Measurements from ENCODE around the gene PLEKHA3. TPM values are rescaled to one million over a fixed set of nuclear protein-coding genes. Genes with fewer than 3 reads are reported as not detected.

The PLEKHA3 gene
- total and polyA plus RNA-seq, 9 of the 15 experiments (the other 6 are each of a cell fraction or from before 2014, with no cell fraction given), result 2.3 to 23.4 (median 10.5) TPM

- TF ChIP-seq CTCF (IDR thresholded peaks at IDR 0.05 in 2 of 3, conservative IDR thresholded peaks at IDR 0.05 in 1 of 3; ENCODE audit: insufficient read depth in 2 of 3, low read depth in 1 of 3, low read length in 3 of 3) (peak; percentile 94 to 97 (median 96)), HMBOX1 (IDR thresholded peaks at IDR 0.05) (no peak), MTA3 (IDR thresholded peaks at IDR 0.05; ENCODE audit: borderline replicate concordance) (peak; percentile 63; the same call in 1 of the 2 replicates), MAX (CRISPR knock-in tag; IDR thresholded peaks at IDR 0.05) (peak; percentile 77), SP1 (CRISPR knock-in tag; IDR thresholded peaks at IDR 0.05) (peak; percentile 83), U2AF2 (optimal IDR thresholded peaks at IDR 0.05; ENCODE audit: low read depth, low read length) (no peak), ATF7 (IDR thresholded peaks at IDR 0.05) (peak; percentile 48; the same call in 1 of the 2 replicates), HNRNPL (IDR thresholded peaks at IDR 0.05; ENCODE audit: low read depth, low read length) (no peak), MAFK (IDR thresholded peaks at IDR 0.05; ENCODE audit: low read length) (0 out of 2 replicates have a peak, but pooled peaks have one; percentile 27), HES1 (IDR thresholded peaks at IDR 0.05; ENCODE audit: low read depth) (peak; percentile 54; the same call in 1 of the 2 replicates), MTA1 (IDR thresholded peaks at IDR 0.05; ENCODE audit: borderline replicate concordance) (peak; percentile 67), STAG1 (CRISPR knock-in tag; IDR thresholded peaks at IDR 0.05; ENCODE audit: borderline replicate concordance) (no peak), NCOA1 (IDR thresholded peaks at IDR 0.05; ENCODE audit: low read depth) (peak; percentile 15; the same call in 1 of the 2 replicates), HDAC2 (IDR thresholded peaks at IDR 0.05) (peak; percentile 85), HMG20A (CRISPR knock-in tag; conservative IDR thresholded peaks at IDR 0.05) (0 out of 2 replicates have a peak, but pooled peaks have one; percentile 5), NUFIP1 (IDR thresholded peaks at IDR 0.05; ENCODE audit: partially characterized antibody) (no peak), CBX3 (IDR thresholded peaks at IDR 0.05; ENCODE audit: borderline replicate concordance in 1 of 2, low read length in 2 of 2) (peak in 1 of 2 experiments; percentile 44; a peak in 1 of 3 replicates), ZC3H11A (IDR thresholded peaks at IDR 0.05; ENCODE audit: low read depth, low read length) (0 out of 2 replicates have a peak, but pooled peaks have one; percentile 27), ETV5 (CRISPR knock-in tag; IDR thresholded peaks at IDR 0.05; ENCODE audit: low read depth) (peak; percentile 45; the same call in 1 of the 2 replicates), ZBTB7A (IDR thresholded peaks at IDR 0.05; ENCODE audit: borderline replicate concordance, control insufficient read depth, low read depth, low read length) (0 out of 2 replicates have a peak, but pooled peaks have one; percentile 59), ZFX (CRISPR knock-in tag; IDR thresholded peaks at IDR 0.05) (peak; percentile 92), NR2C2 (CRISPR knock-in tag; IDR thresholded peaks at IDR 0.05) (0 out of 2 replicates have a peak, but pooled peaks have one; percentile 64), NR2C2 (tag; IDR thresholded peaks at IDR 0.05) (peak; percentile 48; the same call in 1 of the 2 replicates), ZNF174 (CRISPR knock-in tag; IDR thresholded peaks at IDR 0.05) (no peak)
Measured at GRCh38 chr2:178478439-178479274, 1.6 kb upstream of the PLEKHA3 start, which contains the start of gene FKBP7 (continued).
